CD1c-positive myeloid dendritic cell (primary cell): ENCODE results near the gene PIWIL1.

Experiments
- DNase-seq: peaks from one replicate; pipeline ENCODE4 v3.0.0-alpha.2; 2016; ENCODE audit errors: extremely low spot score

PIWIL1 gene

DNA sequence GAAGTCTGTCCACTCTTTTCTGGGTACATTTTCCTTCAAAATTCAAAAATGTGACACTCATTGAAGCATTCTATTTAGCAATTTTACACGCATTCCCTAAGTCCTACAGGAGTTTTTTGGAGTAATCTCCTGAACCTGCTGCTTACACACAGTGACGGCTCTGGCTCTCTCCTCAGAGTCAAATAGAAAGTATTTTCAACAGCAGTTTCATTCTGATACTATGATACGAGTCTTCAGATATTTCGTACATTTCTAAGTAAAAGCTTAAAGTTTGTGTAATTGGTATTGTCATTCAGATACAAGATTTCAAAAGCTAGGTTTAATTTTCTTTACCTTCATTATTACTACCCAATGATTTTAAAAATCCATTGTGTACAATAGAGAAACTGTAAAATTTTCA lies 36.4 kb downstream of the PIWIL1 start:
- DNase-seq: no peak

DNA sequence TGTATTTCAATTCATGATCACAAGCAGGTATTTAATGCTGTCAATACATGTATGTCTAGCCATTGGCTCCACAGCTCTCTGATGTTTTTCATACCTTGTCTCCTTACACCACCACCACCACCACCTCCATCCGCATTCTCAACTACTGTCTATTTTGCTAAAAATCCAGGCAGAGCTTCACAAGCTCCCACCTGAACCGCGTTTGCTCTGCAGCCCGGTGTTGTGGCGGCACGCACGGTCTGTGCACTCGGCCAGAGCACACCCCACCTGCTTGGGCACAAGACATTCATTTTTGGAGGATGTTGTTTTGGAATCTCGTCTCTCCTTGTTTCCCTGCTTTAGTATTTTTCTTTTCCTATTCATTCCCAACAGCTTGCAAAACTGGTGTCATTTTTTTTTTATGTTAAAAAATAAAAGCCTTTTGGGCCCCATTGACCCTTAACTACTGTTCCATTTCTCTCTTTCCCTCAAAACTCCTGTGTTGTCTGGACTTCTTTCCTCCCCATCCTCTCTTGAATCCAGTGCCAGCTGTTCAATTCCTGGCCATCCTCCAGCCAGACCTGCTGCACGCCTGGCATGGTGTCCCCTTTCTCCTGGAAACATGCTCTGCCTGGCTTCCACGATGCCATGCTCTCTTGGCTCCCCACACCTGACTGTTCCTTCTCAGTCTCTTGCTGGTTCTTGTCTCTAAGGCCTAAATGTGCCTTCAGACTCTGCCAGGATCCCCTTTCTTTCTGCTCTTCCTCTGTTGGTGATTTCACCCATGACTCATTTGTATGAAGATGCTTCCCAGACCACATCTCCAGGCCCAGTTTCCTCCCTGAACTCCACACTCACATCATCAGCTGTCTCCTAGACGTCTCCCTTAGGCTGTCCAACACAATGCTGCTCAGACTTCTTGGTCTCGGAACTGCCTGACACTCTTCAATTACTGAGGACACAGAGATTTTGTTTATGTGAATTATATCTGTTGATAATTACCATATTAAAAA lies 37.9 kb downstream of the PIWIL1 start:
- DNase-seq: no peak

DNA sequence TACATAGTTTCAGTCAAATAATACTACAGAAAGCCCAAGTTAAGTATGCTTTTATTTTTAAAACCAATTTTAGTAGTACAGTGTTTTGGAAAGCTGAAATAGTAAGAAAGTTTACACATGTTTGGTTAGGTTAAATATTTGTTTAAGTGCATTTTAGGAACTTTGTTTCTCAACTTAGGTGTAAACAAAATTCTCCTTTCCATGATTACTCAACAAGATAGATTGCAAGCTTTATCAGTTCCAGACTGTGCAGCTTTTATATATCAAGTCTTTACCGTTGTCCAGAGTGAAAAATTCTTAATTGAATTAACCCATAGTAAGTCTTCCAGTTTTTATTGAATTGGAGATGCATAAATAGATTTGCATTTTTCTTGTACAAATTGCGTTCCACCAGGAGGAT lies 45.1 kb downstream of the PIWIL1 start:
- no peak for DNase-seq

DNA sequence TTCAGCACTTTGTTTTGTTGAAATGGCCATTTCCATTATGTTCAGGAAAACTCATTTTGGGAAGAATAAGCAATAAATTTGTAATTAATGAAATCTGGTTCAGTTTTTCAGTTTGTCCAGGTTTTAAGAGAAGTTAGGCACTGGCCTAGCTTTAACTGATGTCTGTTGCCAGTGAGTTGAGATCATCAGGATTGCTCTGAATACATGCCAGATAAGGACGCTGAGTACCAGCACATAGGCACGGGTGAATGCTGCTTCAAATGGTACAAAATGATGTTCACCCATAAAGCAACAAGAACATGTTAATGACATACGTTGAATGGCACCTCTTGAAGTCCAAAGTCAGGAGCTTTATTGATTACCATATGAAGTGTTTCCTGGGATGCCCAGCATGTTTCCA lies 46.5 kb downstream of the PIWIL1 start:
- no peak for DNase-seq

DNA sequence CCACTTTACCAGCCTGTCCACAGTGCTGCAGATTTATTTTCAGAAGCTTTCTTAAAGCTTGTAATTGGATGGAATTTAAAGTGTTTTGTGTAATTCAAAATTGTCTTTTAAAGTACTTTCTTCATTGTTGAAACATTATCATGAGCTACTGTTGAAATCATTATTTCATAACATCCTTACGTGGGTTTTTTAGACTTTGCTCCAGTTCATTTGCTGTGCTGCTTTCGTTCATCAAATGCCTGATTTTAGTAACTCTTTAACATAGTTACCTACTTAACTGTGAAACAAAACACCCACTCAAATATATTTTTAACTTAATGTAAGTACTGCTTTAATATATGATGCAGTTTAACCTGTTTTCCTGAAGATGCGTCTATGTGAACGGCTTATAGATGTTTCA lies 47.5 kb downstream of the PIWIL1 start:
- DNase-seq: no peak

DNA sequence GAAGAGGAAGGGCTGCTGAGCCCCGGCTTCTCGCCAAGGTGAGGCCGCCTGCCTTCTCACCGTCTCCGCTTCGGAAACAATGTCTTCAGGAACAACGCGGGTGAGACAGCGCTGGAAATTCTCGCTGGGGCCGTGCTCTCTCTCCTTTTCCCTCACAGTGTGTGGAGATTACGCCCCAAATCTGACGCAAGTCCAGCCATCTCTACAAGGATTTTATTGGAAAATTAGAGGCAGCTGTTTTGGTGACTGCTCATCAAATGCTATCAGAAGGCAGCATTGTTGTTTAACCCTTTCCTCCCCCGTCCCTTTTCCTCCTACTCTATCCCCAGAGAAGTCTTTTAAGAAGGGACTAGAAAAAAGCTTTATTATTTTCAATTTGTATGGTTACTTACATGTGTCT lies 53.5 kb downstream of the PIWIL1 start:
- no peak for DNase-seq

DNA sequence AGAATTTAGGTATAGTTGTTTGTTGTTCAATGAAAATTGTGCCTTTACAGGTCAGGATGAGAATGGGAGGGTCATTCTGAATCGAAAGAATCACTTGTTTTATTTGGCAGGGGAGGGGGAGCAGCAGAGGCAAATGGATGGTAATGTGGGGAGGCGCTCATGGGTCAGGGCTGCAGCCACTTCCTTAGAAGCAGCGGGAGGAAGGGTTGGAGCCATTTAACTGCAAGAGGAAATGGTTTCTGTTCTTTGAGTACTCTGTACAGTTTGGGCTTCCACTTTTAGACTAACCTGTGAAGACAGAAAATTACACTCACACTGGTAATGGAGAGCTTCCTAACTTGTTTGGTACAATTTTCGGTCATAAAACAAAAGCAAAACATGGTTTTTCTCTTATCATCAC lies 57.2 kb downstream of the PIWIL1 start:
- no peak for DNase-seq

DNA sequence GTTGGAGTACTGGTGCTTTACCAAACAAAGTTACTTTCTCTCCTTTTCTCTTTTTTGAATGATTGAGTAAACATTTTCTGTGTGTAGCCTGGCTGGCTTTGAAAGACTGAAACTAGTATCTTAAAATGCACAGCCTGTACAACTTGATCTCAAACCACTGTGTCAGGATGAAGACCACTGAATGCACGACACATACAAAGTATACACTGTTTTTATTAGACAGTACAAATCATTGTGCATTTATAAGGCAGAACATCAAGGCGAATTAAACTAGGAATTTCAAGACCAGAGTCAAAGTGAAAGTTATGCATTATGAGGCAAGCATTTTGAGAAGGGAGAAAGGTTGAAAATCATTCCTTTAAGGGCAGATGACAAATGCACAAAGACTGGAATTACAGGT lies 59.0 kb downstream of the PIWIL1 start:
- DNase-seq: no peak

DNA sequence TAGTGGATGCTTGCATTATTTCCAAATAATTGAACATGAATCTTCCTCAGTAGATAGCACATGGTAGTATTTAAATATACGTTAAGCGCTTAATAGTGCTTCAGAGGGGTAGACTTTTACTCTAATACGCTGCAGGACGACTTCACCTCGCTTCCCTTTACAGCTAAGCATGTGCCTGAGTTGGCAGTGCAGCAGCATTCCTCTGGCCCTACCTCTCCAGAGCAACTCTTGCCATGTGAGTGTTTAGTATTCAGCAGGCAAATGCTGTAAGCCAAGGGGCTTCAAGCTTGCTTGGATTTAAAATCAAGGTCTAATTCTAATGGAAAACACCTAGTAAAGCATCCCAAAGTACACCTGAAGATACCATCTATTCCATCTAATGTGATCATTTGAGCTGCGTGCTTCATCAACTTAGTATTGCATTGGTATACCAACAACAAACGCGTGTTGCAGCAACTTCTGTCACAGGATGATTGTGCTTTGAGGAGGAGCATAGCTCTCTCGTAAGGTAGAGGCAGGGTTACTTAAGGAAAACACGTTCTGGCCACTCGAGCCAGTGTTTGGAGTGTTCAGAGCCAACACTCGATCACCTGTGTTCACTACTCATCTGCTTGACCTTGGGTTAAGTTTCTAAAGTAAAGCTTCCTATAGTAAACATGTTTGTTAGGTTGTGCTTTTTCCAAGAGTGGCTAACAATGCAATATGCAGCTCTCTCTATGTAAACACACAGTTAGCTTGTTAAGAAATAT lies 60.6 kb downstream of the PIWIL1 start:
- no peak for DNase-seq

DNA sequence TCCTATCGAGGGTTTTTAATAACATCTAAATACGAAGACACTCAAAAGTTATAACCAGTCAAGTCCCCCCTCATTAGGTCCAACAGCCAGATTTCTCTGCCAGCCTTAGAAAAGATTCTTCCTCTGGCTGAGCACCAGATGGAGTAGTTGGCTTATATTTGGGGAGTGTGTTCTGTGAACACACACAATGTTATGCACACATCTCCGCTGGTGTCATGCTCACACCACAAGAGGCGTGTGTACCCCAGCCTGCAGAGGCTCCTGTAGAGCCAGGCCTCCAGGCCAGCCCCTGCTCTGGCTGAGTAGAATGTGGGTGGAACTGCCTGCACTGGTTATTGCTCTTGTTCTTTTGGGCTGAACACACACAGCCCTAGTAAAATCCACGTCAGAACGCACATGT lies 64.0 kb downstream of the PIWIL1 start:
- DNase-seq: no peak

DNA sequence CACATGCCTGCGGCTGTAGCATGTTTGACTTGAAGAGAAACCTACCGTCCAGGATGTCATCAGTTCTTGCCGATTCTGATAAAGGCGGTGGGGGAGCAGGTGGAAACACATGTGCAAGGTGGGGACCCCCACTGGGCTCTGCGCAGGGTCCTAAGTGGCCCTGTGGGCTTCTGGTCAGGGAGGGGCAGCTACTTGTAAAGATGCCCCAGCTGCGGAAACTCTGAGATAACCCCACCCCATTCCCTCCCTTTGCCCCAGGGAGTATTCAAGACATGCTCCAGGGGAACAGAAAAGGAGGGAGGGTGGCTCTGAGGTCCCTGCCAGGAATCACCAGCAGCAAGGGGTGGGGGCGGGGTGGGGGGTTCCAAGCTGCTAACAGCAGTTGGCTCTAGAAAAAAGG lies 67.6 kb downstream of the PIWIL1 start:
- DNase-seq: no peak

DNA sequence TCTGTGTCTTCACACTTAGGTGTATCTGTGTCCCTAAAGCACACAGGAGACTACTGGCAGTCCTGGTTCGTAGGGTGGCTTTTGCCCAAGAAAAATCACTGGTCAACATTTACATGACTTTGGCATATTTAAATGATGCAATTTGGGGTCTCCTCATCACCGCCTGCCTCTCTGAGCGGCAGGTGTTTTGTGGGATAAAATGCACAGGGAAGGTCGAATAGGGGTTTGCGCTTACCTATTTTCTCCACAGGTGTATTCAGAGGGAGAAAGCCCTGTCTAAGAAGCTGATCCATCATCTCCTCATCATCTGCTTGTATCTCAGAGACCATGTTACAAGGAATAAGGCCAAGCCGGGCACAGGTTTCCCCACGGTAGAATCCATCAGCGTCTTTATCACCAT lies 74.7 kb downstream of the PIWIL1 start:
- no peak for DNase-seq

DNA sequence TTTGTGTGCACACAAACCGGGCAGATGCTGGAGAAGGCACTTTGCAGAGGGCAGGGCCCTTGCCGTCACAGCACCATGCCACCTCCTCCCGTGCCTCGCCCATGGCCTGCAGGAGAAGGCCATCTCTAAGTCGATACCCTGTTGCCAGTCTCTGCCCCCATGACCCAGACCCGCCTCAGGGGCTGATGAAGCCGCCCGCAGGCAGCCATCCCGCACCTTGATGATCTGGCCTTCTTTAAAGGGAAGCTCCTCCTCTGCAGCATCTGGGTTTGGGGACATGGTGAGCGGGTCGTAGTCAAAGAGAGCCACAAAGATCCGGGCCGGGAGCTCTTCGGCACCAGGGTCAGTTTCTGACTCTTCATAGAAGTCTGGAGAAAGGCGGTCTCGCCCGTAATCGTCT lies 76.2 kb downstream of the PIWIL1 start:
- DNase-seq: no peak

DNA sequence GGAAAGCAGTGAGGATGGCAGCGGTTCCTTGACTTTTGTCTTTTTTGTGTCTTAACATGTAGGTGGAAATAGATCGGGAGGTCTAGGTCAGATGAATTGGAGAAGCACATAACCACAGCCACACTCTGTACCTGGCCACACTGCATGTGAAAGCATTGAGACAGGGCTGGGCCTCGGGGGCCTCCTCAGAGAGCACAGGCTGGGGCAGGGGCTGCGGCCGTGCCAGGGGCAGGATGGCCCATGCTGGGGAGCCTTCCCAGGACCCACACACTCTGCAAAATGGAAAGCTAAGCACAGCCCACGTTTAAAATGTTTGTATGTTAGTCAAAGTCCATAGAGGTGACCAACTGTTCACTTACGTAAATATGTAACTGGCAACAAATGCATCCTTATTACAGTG lies 76.7 kb downstream of the PIWIL1 start:
- no peak for DNase-seq

DNA sequence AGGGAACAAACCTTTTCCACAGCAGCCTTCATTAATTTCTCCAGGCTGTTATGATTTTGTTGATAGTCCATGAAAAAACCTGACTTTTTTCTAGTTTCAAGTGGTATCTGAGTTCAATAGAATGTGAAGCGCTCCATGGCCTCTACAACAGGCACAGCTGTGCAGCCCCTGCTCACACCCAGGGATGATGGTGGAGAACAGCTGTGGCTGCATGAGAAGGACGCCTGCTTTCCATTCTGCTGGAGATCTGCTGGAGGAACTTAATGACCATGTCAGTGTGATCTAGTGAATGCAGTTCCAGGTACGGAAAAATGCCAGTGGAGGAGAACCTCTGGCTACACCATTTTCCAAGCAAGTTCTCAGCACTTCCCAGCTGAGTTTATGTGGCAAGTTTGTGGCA lies 80.6 kb downstream of the PIWIL1 start:
- no peak for DNase-seq

DNA sequence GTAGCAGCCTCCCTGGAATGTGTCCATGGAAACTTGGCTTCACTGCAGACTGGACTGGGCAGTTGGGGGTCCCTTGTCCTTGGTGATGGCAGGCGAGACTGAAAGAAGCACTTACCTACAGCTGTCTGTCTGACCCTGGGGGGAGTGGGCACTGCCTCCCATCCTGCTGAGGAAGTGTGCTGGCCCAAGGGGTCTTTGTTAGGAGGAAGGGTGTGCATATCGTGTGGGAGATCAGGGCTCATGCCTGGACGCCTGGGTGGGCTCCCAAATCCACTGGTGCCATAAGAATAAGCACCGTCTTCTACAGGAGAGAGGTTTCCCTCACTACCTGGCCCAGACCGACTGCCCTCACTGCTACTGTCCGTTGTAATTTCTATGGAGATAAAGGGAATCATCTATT lies 81.4 kb downstream of the PIWIL1 start:
- no peak for DNase-seq

DNA sequence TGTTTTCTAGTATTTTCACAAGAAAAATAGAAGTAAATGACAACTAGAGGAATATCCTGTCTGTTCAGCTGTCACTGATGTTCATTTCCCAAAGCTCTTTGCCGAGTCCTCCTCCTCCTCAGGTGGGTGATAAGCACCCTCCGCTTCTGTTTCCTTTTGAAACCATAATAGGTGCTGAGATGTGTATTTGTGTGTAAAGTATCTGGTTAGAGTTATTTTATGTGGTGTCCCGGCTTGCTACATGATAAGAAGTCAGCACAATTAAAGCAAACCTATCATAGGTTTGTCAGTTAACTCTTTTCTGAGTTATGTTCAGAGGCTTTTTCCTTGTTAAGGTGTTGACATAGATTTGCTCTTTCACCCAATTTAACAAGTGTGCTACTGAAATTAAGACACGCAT lies 82.4 kb downstream of the PIWIL1 start:
- no peak for DNase-seq

DNA sequence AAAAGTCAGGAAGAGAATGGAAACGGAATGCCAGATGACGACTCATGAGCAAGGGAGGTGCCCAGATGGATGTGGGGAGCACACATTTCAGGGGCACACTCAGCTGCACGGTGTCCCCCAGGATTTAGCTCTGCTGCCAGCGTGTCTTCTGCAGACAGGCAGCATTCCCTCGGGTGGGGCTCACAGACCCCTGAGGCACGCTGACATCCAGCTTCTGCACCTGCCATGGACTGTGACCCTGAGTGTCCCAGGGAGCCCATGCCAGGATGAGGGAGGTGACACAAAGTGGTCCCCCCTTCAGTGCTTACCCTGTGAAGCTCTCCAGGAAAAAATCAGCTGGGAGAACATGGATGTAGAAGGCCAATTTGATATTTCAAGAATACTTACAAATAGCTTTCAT lies 84.2 kb downstream of the PIWIL1 start:
- no peak for DNase-seq
